DND-41 (cell line): ENCODE data around the gene BRCA2.

Experiments
- ATAC-seq: fragments of 200-7000 bp; cut with Tn5 transposase; 3 replicates; pipeline ENCODE4 v1.9.1; 2021; ENCODE audit warnings: low read depth; ENCODE audit not compliant: insufficient read depth
- DNase-seq: peaks from one replicate; pipeline ENCODE4 v3.0.0-alpha.2; 2020
- H2AFZ ChIP-seq: 2 replicates; pipeline ENCODE4 v1.6.0; 2012; ENCODE audit warnings: low read depth, low read length
- H3K27ac ChIP-seq: 2 replicates; pipeline ENCODE4 v1.5.1; 2012; ENCODE audit warnings: low read length, inconsistent platforms
- H3K27me3 ChIP-seq: fragments of 200-600 bp; sonication (generic); 2 replicates; pipeline ENCODE4 v1.6.0; 2012; ENCODE audit warnings: low read length, mild to moderate bottlenecking, inconsistent platforms; ENCODE audit not compliant: insufficient read depth, poor library complexity
- H3K36me3 ChIP-seq: 2 replicates; pipeline ENCODE4 v1.5.1; 2012; ENCODE audit warnings: low read length, inconsistent platforms; ENCODE audit not compliant: insufficient read depth
- H3K4me1 ChIP-seq: 2 replicates; pipeline ENCODE4 v1.5.1; 2012; ENCODE audit warnings: mild to moderate bottlenecking, low read length; ENCODE audit not compliant: insufficient read depth
- H3K4me2 ChIP-seq: 2 replicates; pipeline ENCODE4 v1.6.0; 2012; ENCODE audit warnings: mild to moderate bottlenecking, moderate library complexity, low read length, inconsistent platforms; ENCODE audit not compliant: insufficient read depth
- H3K4me3 ChIP-seq, 2 experiments: fragments of 200-600 bp in 1 of 2; shearing (Covaris generic) in 1 of 2; 2 replicates each; pipeline ENCODE4 v1.5.1; 2012 to 2016; ENCODE audit warnings: inconsistent platforms in 2 of 2, low read length in 2 of 2, mild to moderate bottlenecking in 2 of 2, low read depth in 1 of 2, moderate library complexity in 1 of 2
- H3K79me2 ChIP-seq: 2 replicates; pipeline ENCODE4 v1.6.0; 2012; ENCODE audit warnings: low read length, inconsistent platforms; ENCODE audit not compliant: insufficient read depth
- H3K9ac ChIP-seq: 2 replicates; pipeline ENCODE4 v1.6.0; 2012; ENCODE audit warnings: low read depth, mild to moderate bottlenecking, inconsistent platforms, low read length, moderate library complexity
- H3K9me3 ChIP-seq: 2 replicates; pipeline ENCODE4 v1.5.1; 2012; ENCODE audit warnings: low read length, moderate library complexity, mild to moderate bottlenecking, inconsistent platforms; ENCODE audit not compliant: insufficient read depth, severe bottlenecking
- H4K20me1 ChIP-seq: 2 replicates; pipeline ENCODE4 v1.6.0; 2012; ENCODE audit warnings: low read length; ENCODE audit not compliant: insufficient read depth
- CTCF ChIP-seq: IDR thresholded peaks from 2 replicates; pipeline ENCODE4 v1.5.1; 2012; ENCODE audit warnings: borderline replicate concordance, low read length, moderate library complexity, mild to moderate bottlenecking; ENCODE audit not compliant: poor library complexity, severe bottlenecking; ENCODE audit errors: extremely low read depth
- EZH2 ChIP-seq: IDR thresholded peaks from 3 replicates; pipeline ENCODE4 v1.6.1; 2012; ENCODE audit warnings: borderline replicate concordance, low read depth, mild to moderate bottlenecking, moderate library complexity, low read length, inconsistent platforms; ENCODE audit not compliant: severe bottlenecking

BRCA2 gene

GRCh38 chr13:32430018-32430747 is 114.9 kb downstream of the BRCA2 start:
- Histone ChIP-seq H3K9ac (peak overlapping the region; percentile 30; the same call in 1 of the 2 replicates), H3K4me3 (0 out of 4 replicates have a peak overlapping the region, but pooled peaks of 1 of the 2 experiments have one; percentile 20), H3K4me2 (peak overlapping the region; percentile 54), H3K4me1 (peaks cover 68% of the 10 kb centered on the region), H4K20me1 (peaks cover 7% of the 10 kb centered on the region), H3K27me3 (no peaks in the 10 kb centered on the region), H3K79me2 (peaks cover 36% of the 10 kb centered on the region), H2AFZ (peak overlapping the region; percentile 64; the same call in 1 of the 2 replicates), H3K27ac (peak overlapping the region; percentile 83), H3K9me3 (no peaks in the 10 kb centered on the region), H3K36me3 (peaks cover 12% of the 10 kb centered on the region)
- DNase-seq (no peak), ATAC-seq (no peak)
- no peak for TF ChIP-seq CTCF
- TF ChIP-seq EZH2: no peak

GRCh38 chr13:32431361-32431760 is 116.1 kb downstream of the BRCA2 start:
- TF ChIP-seq CTCF (no peak), EZH2 (no peak)
- no peaks in the 10 kb centered on the region for H3K27me3 ChIP-seq
- ATAC-seq: no peak

GRCh38 chr13:32432856-32433255 is 117.5 kb downstream of the BRCA2 start:
- peaks cover 51% of the 10 kb centered on the region for H3K4me1 ChIP-seq
- no peaks in the 10 kb centered on the region; the same call in 1 of the 2 replicates for H3K36me3 ChIP-seq
- peaks cover 10% of the 10 kb centered on the region for H3K79me2 ChIP-seq
- no peaks in the 10 kb centered on the region for H3K9me3 ChIP-seq
- ATAC-seq (peak; percentile 34), DNase-seq (peak; percentile 29)
- no peaks in the 10 kb centered on the region for H4K20me1 ChIP-seq
- peak overlapping the region; percentile 35 for H3K9ac ChIP-seq
- H3K27ac ChIP-seq: peak overlapping the region; percentile 79
- peak overlapping the region; percentile 45; the same call in 1 of the 2 replicates for H3K4me2 ChIP-seq
- no peaks in the 10 kb centered on the region for H3K27me3 ChIP-seq
- peak overlapping the region in 1 of 2 experiments; percentile 23; a peak in 1 of 4 replicates for H3K4me3 ChIP-seq
- peak overlapping the region; percentile 37; the same call in 1 of the 2 replicates for H2AFZ ChIP-seq
- TF ChIP-seq CTCF (no peak), EZH2 (no peak)

More at GRCh38 chr13:32431361-32431760, 116.1 kb downstream of the BRCA2 start:
- H3K4me2 ChIP-seq: no peak overlapping the region
- no peak overlapping the region for H3K9ac ChIP-seq
- H3K79me2 ChIP-seq: peaks cover 25% of the 10 kb centered on the region
- H3K4me3 ChIP-seq: no peak overlapping the region
- peaks cover 56% of the 10 kb centered on the region for H3K4me1 ChIP-seq
- no peaks in the 10 kb centered on the region for H4K20me1 ChIP-seq
- peak overlapping the region; percentile 61; the same call in 1 of the 2 replicates for H3K27ac ChIP-seq
- H3K36me3 ChIP-seq: peaks cover 3% of the 10 kb centered on the region; the same call in 1 of the 2 replicates
- no peaks in the 10 kb centered on the region for H3K9me3 ChIP-seq
- H2AFZ ChIP-seq: no peak overlapping the region
- DNase-seq: no peak
